ENCODE results near the gene PRDX3. TPM values are rescaled to one million over a fixed set of nuclear protein-coding genes. Genes with fewer than 3 reads are reported as not detected.

PRDX3 gene
- total RNA-seq, 1 experiment from 2014 or later = 213 TPM

- no peak overlapping the region for H3K4me3 Mint-ChIP-seq (ENCODE audit: unreplicated experiment)
- H3K36me3 Mint-ChIP-seq (ENCODE audit: insufficient read depth, unreplicated experiment) = peaks cover 62% of the 10 kb centered on the region
- no TSS peak for BruUV-seq (replicated peaks)
- Histone ChIP-seq H3K4me1 (peaks cover 7% of the 10 kb centered on the region; the same call in 1 of the 2 replicates), H3K36me3 (ENCODE audit: control insufficient read depth, insufficient read depth, low read length) (peaks cover 3% of the 10 kb centered on the region), H3K9me3 (no peaks in the 10 kb centered on the region), H3K4me3 (ENCODE audit: low read depth, low read length) (no peak overlapping the region), H3K27me3 (replicated peaks; ENCODE audit: control insufficient read depth, insufficient read depth, low read length) (no peaks in the 10 kb centered on the region)
- CTCF ChIA-PET = no interaction called here
- no peaks in the 10 kb centered on the region for H3K9me3 Mint-ChIP-seq (ENCODE audit: unreplicated experiment)
- no peaks in the 10 kb centered on the region for H3K27me3 Mint-ChIP-seq (ENCODE audit: insufficient read depth, unreplicated experiment)
- peaks cover 7% of the 10 kb centered on the region for H3K4me1 Mint-ChIP-seq (ENCODE audit: low read depth, unreplicated experiment)
- POLR2A ChIA-PET = no interaction called here
- no peak for DNase-seq
- TF ChIP-seq, protein P1, sequence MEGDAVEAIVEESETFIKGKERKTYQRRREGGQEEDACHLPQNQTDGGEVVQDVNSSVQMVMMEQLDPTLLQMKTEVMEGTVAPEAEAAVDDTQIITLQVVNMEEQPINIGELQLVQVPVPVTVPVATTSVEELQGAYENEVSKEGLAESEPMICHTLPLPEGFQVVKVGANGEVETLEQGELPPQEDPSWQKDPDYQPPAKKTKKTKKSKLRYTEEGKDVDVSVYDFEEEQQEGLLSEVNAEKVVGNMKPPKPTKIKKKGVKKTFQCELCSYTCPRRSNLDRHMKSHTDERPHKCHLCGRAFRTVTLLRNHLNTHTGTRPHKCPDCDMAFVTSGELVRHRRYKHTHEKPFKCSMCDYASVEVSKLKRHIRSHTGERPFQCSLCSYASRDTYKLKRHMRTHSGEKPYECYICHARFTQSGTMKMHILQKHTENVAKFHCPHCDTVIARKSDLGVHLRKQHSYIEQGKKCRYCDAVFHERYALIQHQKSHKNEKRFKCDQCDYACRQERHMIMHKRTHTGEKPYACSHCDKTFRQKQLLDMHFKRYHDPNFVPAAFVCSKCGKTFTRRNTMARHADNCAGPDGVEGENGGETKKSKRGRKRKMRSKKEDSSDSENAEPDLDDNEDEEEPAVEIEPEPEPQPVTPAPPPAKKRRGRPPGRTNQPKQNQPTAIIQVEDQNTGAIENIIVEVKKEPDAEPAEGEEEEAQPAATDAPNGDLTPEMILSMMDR (IDR thresholded peaks at IDR 0.05; ENCODE audit: insufficient read depth in 1 of 2, low read depth in 1 of 2, low read length in 1 of 2, severe bottlenecking in 1 of 2, unreplicated experiment in 1 of 2) = no peak
- H3K27ac Mint-ChIP-seq (ENCODE audit: unreplicated experiment) = no peak overlapping the region
- intact Hi-C loops (cut with micrococcal nuclease; ENCODE audit: unreplicated experiment) = no loop called here
These were observed 42.5 kb downstream of the PRDX3 start for GRCh38 chr10:119136084-119136483.

- ChIA-PET POLR2A (no interaction called here), CTCF (no interaction called here)
- TF ChIP-seq, protein P1 (IDR thresholded peaks at IDR 0.05; ENCODE audit: insufficient read depth in 1 of 2, low read depth in 1 of 2, low read length in 1 of 2, severe bottlenecking in 1 of 2, unreplicated experiment in 1 of 2) = no peak
- Mint-ChIP-seq H3K27ac (ENCODE audit: unreplicated experiment) (peak overlapping the region; percentile 17), H3K36me3 (ENCODE audit: insufficient read depth, unreplicated experiment) (peaks cover 65% of the 10 kb centered on the region), H3K9me3 (ENCODE audit: unreplicated experiment) (no peaks in the 10 kb centered on the region), H3K4me1 (ENCODE audit: low read depth, unreplicated experiment) (peaks cover 13% of the 10 kb centered on the region), H3K27me3 (ENCODE audit: insufficient read depth, unreplicated experiment) (no peaks in the 10 kb centered on the region), H3K4me3 (ENCODE audit: unreplicated experiment) (no peak overlapping the region)
- Histone ChIP-seq H3K27me3 (replicated peaks; ENCODE audit: control insufficient read depth, insufficient read depth, low read length) (no peaks in the 10 kb centered on the region), H3K9me3 (no peaks in the 10 kb centered on the region), H3K4me3 (ENCODE audit: low read depth, low read length) (no peak overlapping the region), H3K4me1 (peaks cover 7% of the 10 kb centered on the region; the same call in 1 of the 2 replicates), H3K36me3 (ENCODE audit: control insufficient read depth, insufficient read depth, low read length) (peaks cover 4% of the 10 kb centered on the region)
- no peak for DNase-seq
- BruUV-seq (replicated peaks) = no TSS peak
- intact Hi-C loops (cut with micrococcal nuclease; ENCODE audit: unreplicated experiment) = no loop called here
These were observed 43.1 kb downstream of the PRDX3 start for GRCh38 chr10:119135513-119135881.

GRCh38 chr10:119133949-119134348 lies 44.7 kb downstream of the PRDX3 start:
- intact Hi-C loops (cut with micrococcal nuclease; ENCODE audit: unreplicated experiment) = no loop called here
- peaks cover 5% of the 10 kb centered on the region for H3K36me3 ChIP-seq (ENCODE audit: control insufficient read depth, insufficient read depth, low read length)

More at GRCh38 chr10:119133949-119134348, 44.7 kb downstream of the PRDX3 start:
- Mint-ChIP-seq H3K4me1 (ENCODE audit: low read depth, unreplicated experiment) (peaks cover 13% of the 10 kb centered on the region), H3K27ac (ENCODE audit: unreplicated experiment) (no peak overlapping the region), H3K27me3 (ENCODE audit: insufficient read depth, unreplicated experiment) (no peaks in the 10 kb centered on the region), H3K9me3 (ENCODE audit: unreplicated experiment) (no peaks in the 10 kb centered on the region), H3K36me3 (ENCODE audit: insufficient read depth, unreplicated experiment) (peaks cover 67% of the 10 kb centered on the region), H3K4me3 (ENCODE audit: unreplicated experiment) (no peak overlapping the region)
- Histone ChIP-seq H3K4me1 (peaks cover 7% of the 10 kb centered on the region; the same call in 1 of the 2 replicates), H3K4me3 (ENCODE audit: low read depth, low read length) (no peak overlapping the region), H3K9me3 (no peaks in the 10 kb centered on the region), H3K27me3 (replicated peaks; ENCODE audit: control insufficient read depth, insufficient read depth, low read length) (no peaks in the 10 kb centered on the region)
- TF ChIP-seq, protein P1 (IDR thresholded peaks at IDR 0.05; ENCODE audit: insufficient read depth in 1 of 2, low read depth in 1 of 2, low read length in 1 of 2, severe bottlenecking in 1 of 2, unreplicated experiment in 1 of 2) = no peak
- BruUV-seq (replicated peaks) = no TSS peak
- ChIA-PET POLR2A (no interaction called here), CTCF (no interaction called here)
- DNase-seq = no peak

Measured in Caco-2 (cell line).